GM23338 (cell line): Measurements from ENCODE around the gene VEGFA. TPM values are rescaled to one million over a fixed set of nuclear protein-coding genes. Genes with fewer than 3 reads are reported as not detected.

Source experiments
- ATAC-seq: fragments of 200-7000 bp; cut with Tn5 transposase; 3 replicates; pipeline ENCODE4 v1.9.1; 2020
- DNase-seq: peaks from one replicate; pipeline ENCODE4 v3.0.0-alpha.2; 2015; ENCODE audit warnings: low spot score
- H2AFZ ChIP-seq: fragments of 200-600 bp; sonication (generic); 2 replicates; pipeline ENCODE4 v1.8.0; 2016; ENCODE audit warnings: antibody characterized with exemption, mild to moderate bottlenecking, moderate library complexity
- H3F3A ChIP-seq: fragments of 200-600 bp; sonication (generic); replicated peaks from 2 replicates; pipeline ENCODE4 v1.8.0; 2017; ENCODE audit warnings: antibody characterized with exemption, mixed run types, low read depth
- H3K27ac ChIP-seq: fragments of 200-600 bp; sonication (generic); 2 replicates; pipeline ENCODE4 v1.6.1; 2016; ENCODE audit warnings: low read depth
- H3K27me3 ChIP-seq: fragments of 200-600 bp; sonication (generic); 2 replicates; pipeline ENCODE4 v1.8.0; 2016; ENCODE audit warnings: mild to moderate bottlenecking, mixed run types, moderate library complexity; ENCODE audit not compliant: insufficient read depth
- H3K36me3 ChIP-seq: fragments of 200-600 bp; sonication (generic); 2 replicates; pipeline ENCODE4 v1.8.0; 2016; ENCODE audit warnings: mild to moderate bottlenecking; ENCODE audit not compliant: insufficient read depth
- H3K4me1 ChIP-seq: fragments of 200-600 bp; sonication (generic); 2 replicates; pipeline ENCODE4 v1.8.0; 2016; ENCODE audit warnings: mild to moderate bottlenecking, moderate library complexity; ENCODE audit not compliant: insufficient read depth
- H3K4me2 ChIP-seq: fragments of 200-600 bp; sonication (generic); 2 replicates; pipeline ENCODE4 v1.7.1; 2017; ENCODE audit warnings: mixed run types
- H3K4me3 ChIP-seq: fragments of 200-600 bp; sonication (generic); 2 replicates; pipeline ENCODE4 v1.6.1; 2016; ENCODE audit warnings: mixed run types
- H3K79me2 ChIP-seq: fragments of 200-600 bp; sonication (generic); replicated peaks from 2 replicates; pipeline ENCODE4 v1.8.0; 2017; ENCODE audit warnings: mild to moderate bottlenecking; ENCODE audit not compliant: insufficient read depth
- H3K9me2 ChIP-seq: fragments of 200-600 bp; sonication (generic); 2 replicates; pipeline ENCODE4 v1.8.0; 2017; ENCODE audit not compliant: insufficient read depth
- H4K20me1 ChIP-seq: fragments of 200-600 bp; sonication (generic); replicated peaks from 2 replicates; pipeline ENCODE4 v1.8.0; 2017; ENCODE audit warnings: mild to moderate bottlenecking; ENCODE audit not compliant: insufficient read depth
- H3K27ac Mint-ChIP-seq: 2 replicates; pipeline ENCODE4 v1.8.0; 2020; ENCODE audit warnings: inconsistent platforms, mild to moderate bottlenecking, moderate library complexity, mixed read lengths
- H3K27me3 Mint-ChIP-seq: 3 replicates; pipeline ENCODE4 v1.8.0; 2022; ENCODE audit warnings: low read depth, mild to moderate bottlenecking, moderate library complexity, mixed read lengths, inconsistent platforms; ENCODE audit not compliant: insufficient read depth, poor library complexity
- H3K36me3 Mint-ChIP-seq: 3 replicates; pipeline ENCODE4 v1.8.0; 2021; ENCODE audit warnings: low read depth, mild to moderate bottlenecking, inconsistent platforms, moderate library complexity, mixed read lengths
- H3K4me1 Mint-ChIP-seq: 3 replicates; pipeline ENCODE4 v1.8.0; 2020; ENCODE audit warnings: mild to moderate bottlenecking, inconsistent platforms, mixed read lengths
- H3K4me3 Mint-ChIP-seq: 3 replicates; pipeline ENCODE4 v1.8.0; 2021; ENCODE audit warnings: moderate library complexity, mild to moderate bottlenecking, inconsistent platforms, mixed read lengths
- H3K9me3 Mint-ChIP-seq: 3 replicates; pipeline ENCODE4 v1.8.0; 2020; ENCODE audit warnings: moderate library complexity, mild to moderate bottlenecking, inconsistent platforms, mixed read lengths
- EZH2phosphoT487 ChIP-seq: fragments of 200-600 bp; sonication (generic); IDR thresholded peaks from one replicate; pipeline ENCODE4 v1.8.1; 2018; ENCODE audit warnings: antibody characterized with exemption; ENCODE audit not compliant: unreplicated experiment
- ZNF114 ChIP-seq: fragments of 250-450 bp; sonication (Bioruptor Pico); IDR thresholded peaks from 2 replicates; pipeline ENCODE4 v1.5.0; 2020; ENCODE audit warnings: mild to moderate bottlenecking, moderate library complexity
- polyA plus RNA-seq: library from polyadenylated mRNA; unstranded; fragments of >200 nt; fragmentation: Nextera tagmentation; extraction: Ambion mirVana; gene quantifications from 2 replicates; pipeline ENCODE4 v1.2.1, GENCODE V29; 2016
- total RNA-seq: library from RNA; depleted of rRNA; stranded (reverse); fragments of >200 nt; shearing (Covaris generic); gene quantifications from 2 replicates; pipeline ENCODE4 v1.2.3, GENCODE V29; 2014
- TF ChIP-seq, protein P1 (sequence below): fragments of 250-450 bp; sonication (Bioruptor Pico); IDR thresholded peaks from 2 replicates; pipeline ENCODE4 v1.5.0; 2020; ENCODE audit warnings: mild to moderate bottlenecking, moderate library complexity

VEGFA gene
- total and polyA plus RNA-seq, 2 experiments from 2014 or later: 10.9 to 61.1 TPM

DNA sequence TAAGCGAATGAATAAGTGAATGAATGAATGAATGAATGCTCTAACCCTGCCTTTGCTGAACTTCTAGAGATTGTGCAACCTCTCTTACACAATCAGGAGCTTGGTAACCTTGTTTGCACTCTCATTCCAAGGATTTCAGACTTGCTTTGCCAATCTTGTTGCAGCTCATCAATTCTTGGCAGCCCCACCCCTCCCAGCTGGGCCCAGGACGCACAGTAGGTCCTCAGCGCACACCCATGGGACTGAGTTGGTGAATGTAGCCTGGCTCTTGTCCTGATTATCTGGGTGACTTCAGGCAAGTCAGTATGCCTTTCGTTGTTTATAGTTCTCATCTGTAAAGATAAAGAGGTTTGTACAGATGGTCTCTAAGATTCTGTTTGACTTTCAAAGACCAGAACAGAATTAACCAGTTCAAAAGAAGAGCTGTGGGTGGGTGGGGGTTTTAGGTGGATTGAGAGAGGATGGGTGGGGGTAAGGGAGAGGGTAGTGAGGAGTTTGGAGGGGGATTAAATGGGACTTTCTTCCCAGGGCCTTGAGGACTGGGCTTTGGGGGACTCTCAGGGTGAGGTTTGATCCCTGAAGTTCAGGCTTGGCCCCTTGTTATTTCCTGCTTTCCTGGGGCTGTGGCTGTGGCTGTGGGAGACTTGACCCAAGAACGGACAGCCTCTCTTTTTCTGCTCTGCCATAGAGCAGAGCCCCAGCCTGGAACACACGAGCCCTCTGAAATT is 33.2 kb downstream of the VEGFA start (continued):
- TF ChIP-seq, protein P1, sequence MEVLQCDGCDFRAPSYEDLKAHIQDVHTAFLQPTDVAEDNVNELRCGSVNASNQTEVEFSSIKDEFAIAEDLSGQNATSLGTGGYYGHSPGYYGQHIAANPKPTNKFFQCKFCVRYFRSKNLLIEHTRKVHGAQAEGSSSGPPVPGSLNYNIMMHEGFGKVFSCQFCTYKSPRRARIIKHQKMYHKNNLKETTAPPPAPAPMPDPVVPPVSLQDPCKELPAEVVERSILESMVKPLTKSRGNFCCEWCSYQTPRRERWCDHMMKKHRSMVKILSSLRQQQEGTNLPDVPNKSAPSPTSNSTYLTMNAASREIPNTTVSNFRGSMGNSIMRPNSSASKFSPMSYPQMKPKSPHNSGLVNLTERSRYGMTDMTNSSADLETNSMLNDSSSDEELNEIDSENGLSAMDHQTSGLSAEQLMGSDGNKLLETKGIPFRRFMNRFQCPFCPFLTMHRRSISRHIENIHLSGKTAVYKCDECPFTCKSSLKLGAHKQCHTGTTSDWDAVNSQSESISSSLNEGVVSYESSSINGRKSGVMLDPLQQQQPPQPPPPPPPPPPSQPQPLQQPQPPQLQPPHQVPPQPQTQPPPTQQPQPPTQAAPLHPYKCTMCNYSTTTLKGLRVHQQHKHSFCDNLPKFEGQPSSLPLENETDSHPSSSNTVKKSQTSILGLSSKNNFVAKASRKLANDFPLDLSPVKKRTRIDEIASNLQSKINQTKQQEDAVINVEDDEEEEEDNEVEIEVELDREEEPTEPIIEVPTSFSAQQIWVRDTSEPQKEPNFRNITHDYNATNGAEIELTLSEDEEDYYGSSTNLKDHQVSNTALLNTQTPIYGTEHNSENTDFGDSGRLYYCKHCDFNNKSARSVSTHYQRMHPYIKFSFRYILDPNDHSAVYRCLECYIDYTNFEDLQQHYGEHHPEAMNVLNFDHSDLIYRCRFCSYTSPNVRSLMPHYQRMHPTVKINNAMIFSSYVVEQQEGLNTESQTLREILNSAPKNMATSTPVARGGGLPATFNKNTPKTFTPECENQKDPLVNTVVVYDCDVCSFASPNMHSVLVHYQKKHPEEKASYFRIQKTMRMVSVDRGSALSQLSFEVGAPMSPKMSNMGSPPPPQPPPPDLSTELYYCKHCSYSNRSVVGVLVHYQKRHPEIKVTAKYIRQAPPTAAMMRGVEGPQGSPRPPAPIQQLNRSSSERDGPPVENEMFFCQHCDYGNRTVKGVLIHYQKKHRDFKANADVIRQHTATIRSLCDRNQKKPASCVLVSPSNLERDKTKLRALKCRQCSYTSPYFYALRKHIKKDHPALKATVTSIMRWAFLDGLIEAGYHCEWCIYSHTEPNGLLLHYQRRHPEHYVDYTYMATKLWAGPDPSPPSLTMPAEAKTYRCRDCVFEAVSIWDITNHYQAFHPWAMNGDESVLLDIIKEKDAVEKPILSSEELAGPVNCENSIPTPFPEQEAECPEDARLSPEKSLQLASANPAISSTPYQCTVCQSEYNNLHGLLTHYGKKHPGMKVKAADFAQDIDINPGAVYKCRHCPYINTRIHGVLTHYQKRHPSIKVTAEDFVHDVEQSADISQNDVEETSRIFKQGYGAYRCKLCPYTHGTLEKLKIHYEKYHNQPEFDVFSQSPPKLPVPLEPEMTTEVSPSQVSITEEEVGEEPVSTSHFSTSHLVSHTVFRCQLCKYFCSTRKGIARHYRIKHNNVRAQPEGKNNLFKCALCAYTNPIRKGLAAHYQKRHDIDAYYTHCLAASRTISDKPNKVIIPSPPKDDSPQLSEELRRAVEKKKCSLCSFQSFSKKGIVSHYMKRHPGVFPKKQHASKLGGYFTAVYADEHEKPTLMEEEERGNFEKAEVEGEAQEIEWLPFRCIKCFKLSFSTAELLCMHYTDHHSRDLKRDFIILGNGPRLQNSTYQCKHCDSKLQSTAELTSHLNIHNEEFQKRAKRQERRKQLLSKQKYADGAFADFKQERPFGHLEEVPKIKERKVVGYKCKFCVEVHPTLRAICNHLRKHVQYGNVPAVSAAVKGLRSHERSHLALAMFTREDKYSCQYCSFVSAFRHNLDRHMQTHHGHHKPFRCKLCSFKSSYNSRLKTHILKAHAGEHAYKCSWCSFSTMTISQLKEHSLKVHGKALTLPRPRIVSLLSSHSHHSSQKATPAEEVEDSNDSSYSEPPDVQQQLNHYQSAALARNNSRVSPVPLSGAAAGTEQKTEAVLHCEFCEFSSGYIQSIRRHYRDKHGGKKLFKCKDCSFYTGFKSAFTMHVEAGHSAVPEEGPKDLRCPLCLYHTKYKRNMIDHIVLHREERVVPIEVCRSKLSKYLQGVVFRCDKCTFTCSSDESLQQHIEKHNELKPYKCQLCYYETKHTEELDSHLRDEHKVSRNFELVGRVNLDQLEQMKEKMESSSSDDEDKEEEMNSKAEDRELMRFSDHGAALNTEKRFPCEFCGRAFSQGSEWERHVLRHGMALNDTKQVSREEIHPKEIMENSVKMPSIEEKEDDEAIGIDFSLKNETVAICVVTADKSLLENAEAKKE (CRISPR knock-in tag): no peak

DNA sequence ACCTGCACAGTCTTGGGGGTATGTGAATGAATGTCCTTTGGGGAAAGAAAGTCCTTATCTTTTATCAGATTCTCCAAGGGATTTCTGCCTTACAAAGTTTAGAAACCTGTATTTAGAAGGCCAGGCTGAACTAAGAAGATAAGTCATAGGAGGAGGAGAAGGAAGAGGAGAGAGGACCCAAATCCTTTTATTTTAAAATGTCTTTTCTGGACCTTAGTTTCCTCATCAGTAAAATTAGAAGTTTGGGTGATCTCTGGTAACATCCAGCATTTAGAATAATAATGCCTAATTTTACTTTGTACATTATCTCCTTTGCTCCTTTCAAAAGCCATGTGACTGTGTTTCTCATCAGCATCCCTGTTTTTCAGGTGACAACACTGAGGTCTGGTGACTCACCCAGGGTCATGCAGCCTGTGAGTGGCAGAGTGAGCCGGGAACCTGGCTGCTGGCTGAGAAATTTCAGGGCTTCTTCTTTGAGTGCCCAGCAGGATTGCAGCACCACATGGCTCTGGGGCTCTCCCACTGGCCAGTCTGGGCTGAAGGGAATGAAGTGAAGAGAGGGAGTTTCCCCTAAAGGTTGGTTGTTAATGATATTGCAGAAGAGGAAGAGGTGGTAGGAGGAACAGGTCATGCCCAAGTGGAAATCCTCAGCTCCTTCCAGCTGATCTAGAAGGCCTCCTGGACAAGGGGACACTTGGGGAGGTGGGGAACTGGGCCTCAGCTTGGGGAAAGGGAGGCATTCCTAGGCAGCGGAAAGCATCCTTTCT is 34.0 kb downstream of the VEGFA start:
- Histone ChIP-seq H2AFZ (no peak overlapping the region), H3K9me2 (no peaks in the 10 kb centered on the region), H3K4me2 (no peak overlapping the region), H3K4me3 (no peak overlapping the region), H3K27me3 (no peaks in the 10 kb centered on the region), H3K79me2 (no peaks in the 10 kb centered on the region), H3K27ac (no peak overlapping the region), H3K36me3 (no peaks in the 10 kb centered on the region), H3K4me1 (no peaks in the 10 kb centered on the region), H3F3A (no peaks in the 10 kb centered on the region), H4K20me1 (no peaks in the 10 kb centered on the region)
- ATAC-seq (no peak), DNase-seq (no peak)
- no peaks in the 10 kb centered on the region for H3K9me3 Mint-ChIP-seq
- no peaks in the 10 kb centered on the region for H3K36me3 Mint-ChIP-seq
- peaks cover 2% of the 10 kb centered on the region; the same call in 2 of the 3 replicates for H3K4me1 Mint-ChIP-seq
- no peak overlapping the region for H3K27ac Mint-ChIP-seq
- peaks cover 7% of the 10 kb centered on the region for H3K27me3 Mint-ChIP-seq
- no peak overlapping the region for H3K4me3 Mint-ChIP-seq
- TF ChIP-seq, protein P1 (CRISPR knock-in tag): no peak
- TF ChIP-seq ZNF114 (CRISPR knock-in tag) (no peak), EZH2phosphoT487 (no peak)
